HEK293 (cell line): ENCODE data around the gene MSLN.

Experiments
- BCL11B ChIP-seq: fragments of 450-650 bp; formaldehyde crosslinking; IDR thresholded peaks from 2 replicates; pipeline ENCODE4 v1.5.1; 2016; ENCODE audit warnings: low read depth, missing biosample characterization, missing genetic modification characterization
- EGR2 ChIP-seq: fragments of 450-650 bp; formaldehyde crosslinking; IDR thresholded peaks from 2 replicates; pipeline ENCODE4 v1.5.1; 2016; ENCODE audit warnings: low read depth, missing biosample characterization, missing genetic modification characterization
- GLIS1 ChIP-seq: fragments of 450-650 bp; formaldehyde crosslinking; IDR thresholded peaks from 2 replicates; pipeline ENCODE4 v1.5.1; 2016; ENCODE audit warnings: missing biosample characterization, missing genetic modification characterization
- HOXC10 ChIP-seq: sonication (generic); formaldehyde crosslinking; IDR thresholded peaks from 2 replicates; pipeline ENCODE4 v1.8.1; 2023; ENCODE audit warnings: mild to moderate bottlenecking, missing genetic modification reagents
- IKZF3 ChIP-seq: fragments of 450-650 bp; IDR thresholded peaks from 2 replicates; pipeline ENCODE4 v1.5.0; 2018; ENCODE audit warnings: missing biosample characterization, mild to moderate bottlenecking, missing genetic modification characterization, moderate library complexity
- KLF1 ChIP-seq: fragments of 450-650 bp; formaldehyde crosslinking; IDR thresholded peaks from 2 replicates; pipeline ENCODE4 v1.5.1; 2016; ENCODE audit warnings: missing biosample characterization, missing genetic modification characterization
- KLF9 ChIP-seq: fragments of 450-650 bp; formaldehyde crosslinking; IDR thresholded peaks from 2 replicates; pipeline ENCODE4 v1.5.1; 2016; ENCODE audit warnings: missing biosample characterization, missing genetic modification characterization, low read depth
- OSR2 ChIP-seq: fragments of 450-650 bp; formaldehyde crosslinking; IDR thresholded peaks from 2 replicates; pipeline ENCODE4 v1.5.1; 2016; ENCODE audit warnings: missing biosample characterization, missing genetic modification characterization
- PRDM10 ChIP-seq: fragments of 450-650 bp; formaldehyde crosslinking; IDR thresholded peaks from 2 replicates; pipeline ENCODE4 v1.5.1; 2016; ENCODE audit warnings: missing biosample characterization, missing genetic modification characterization
- RBAK ChIP-seq: fragments of 450-650 bp; formaldehyde crosslinking; IDR thresholded peaks from 2 replicates; pipeline ENCODE4 v1.5.1; 2016; ENCODE audit warnings: missing biosample characterization, missing genetic modification characterization
- SP7 ChIP-seq: fragments of 450-650 bp; formaldehyde crosslinking; IDR thresholded peaks from 2 replicates; pipeline ENCODE4 v1.5.1; 2016; ENCODE audit warnings: missing biosample characterization, missing genetic modification characterization
- TCF7L2 ChIP-seq: IDR thresholded peaks from 2 replicates; pipeline ENCODE4 v1.6.1; 2011; ENCODE audit warnings: low read depth, mild to moderate bottlenecking, inconsistent platforms, low read length, moderate library complexity, borderline replicate concordance
- ZBTB44 ChIP-seq: fragments of 450-650 bp; IDR thresholded peaks from 2 replicates; pipeline ENCODE4 v1.5.1; 2018; ENCODE audit warnings: missing biosample characterization, mild to moderate bottlenecking, missing genetic modification characterization
- ZBTB49 ChIP-seq: fragments of 450-650 bp; formaldehyde crosslinking; IDR thresholded peaks from 2 replicates; pipeline ENCODE4 v1.5.1; 2016; ENCODE audit warnings: missing biosample characterization, missing genetic modification characterization, low read depth
- ZNF148 ChIP-seq: fragments of 450-650 bp; formaldehyde crosslinking; IDR thresholded peaks from 2 replicates; pipeline ENCODE4 v1.5.0; 2017; ENCODE audit warnings: missing biosample characterization, missing genetic modification characterization, borderline replicate concordance
- ZNF174 ChIP-seq: fragments of 450-650 bp; formaldehyde crosslinking; IDR thresholded peaks from 2 replicates; pipeline ENCODE4 v1.5.0; 2017; ENCODE audit warnings: missing biosample characterization, mild to moderate bottlenecking, missing genetic modification characterization
- ZNF18 ChIP-seq: fragments of 450-650 bp; formaldehyde crosslinking; IDR thresholded peaks from 2 replicates; pipeline ENCODE4 v1.5.1; 2016; ENCODE audit warnings: missing biosample characterization, missing genetic modification characterization
- ZNF211 ChIP-seq: fragments of 450-650 bp; formaldehyde crosslinking; IDR thresholded peaks from 2 replicates; pipeline ENCODE4 v1.5.1; 2016; ENCODE audit warnings: low read depth, missing biosample characterization, missing genetic modification characterization
- ZNF24 ChIP-seq: fragments of 450-650 bp; formaldehyde crosslinking; IDR thresholded peaks from 2 replicates; pipeline ENCODE4 v1.5.1; 2016; ENCODE audit warnings: missing biosample characterization, missing genetic modification characterization
- ZNF302 ChIP-seq: fragments of 450-650 bp; formaldehyde crosslinking; IDR thresholded peaks from 2 replicates; pipeline ENCODE4 v1.5.1; 2016; ENCODE audit warnings: missing biosample characterization, missing genetic modification characterization, low read depth
- ZNF341 ChIP-seq: fragments of 450-650 bp; formaldehyde crosslinking; IDR thresholded peaks from 2 replicates; pipeline ENCODE4; 2016; ENCODE audit warnings: low read depth, missing biosample characterization, missing genetic modification characterization
- ZNF366 ChIP-seq: fragments of 450-650 bp; formaldehyde crosslinking; conservative IDR thresholded peaks from 2 replicates; pipeline ENCODE4 v1.5.1; 2016; ENCODE audit warnings: missing biosample characterization, missing genetic modification characterization
- ZNF624 ChIP-seq: fragments of 450-650 bp; formaldehyde crosslinking; IDR thresholded peaks from 2 replicates; pipeline ENCODE4 v1.5.1; 2017; ENCODE audit warnings: missing biosample characterization, missing genetic modification characterization
- ZNF626 ChIP-seq: fragments of 450-650 bp; sonication (Bioruptor Pico); formaldehyde crosslinking; IDR thresholded peaks from 2 replicates; pipeline ENCODE4 v1.5.1; 2018; ENCODE audit warnings: missing biosample characterization, missing genetic modification characterization, inconsistent platforms
- ZNF629 ChIP-seq: fragments of 450-650 bp; formaldehyde crosslinking; IDR thresholded peaks from 2 replicates; pipeline ENCODE4 v1.5.1; 2017; ENCODE audit warnings: missing biosample characterization, missing genetic modification characterization
- ZNF747 ChIP-seq: fragments of 450-650 bp; formaldehyde crosslinking; IDR thresholded peaks from 2 replicates; pipeline ENCODE4 v1.5.1; 2016; ENCODE audit warnings: missing biosample characterization, missing genetic modification characterization
- ZNF785 ChIP-seq: fragments of 450-650 bp; formaldehyde crosslinking; IDR thresholded peaks from 2 replicates; pipeline ENCODE4 v1.5.1; 2016; ENCODE audit warnings: missing biosample characterization, missing genetic modification characterization
- ZSCAN4 ChIP-seq: fragments of 450-650 bp; formaldehyde crosslinking; IDR thresholded peaks from 2 replicates; pipeline ENCODE4 v1.5.1; 2017; ENCODE audit warnings: missing biosample characterization, missing genetic modification characterization

Gene MSLN

GRCh38 chr16:719815-720446 lies 40.6 kb upstream of the MSLN start (continued):
- no peak for TF ChIP-seq ZNF148 (tag by site-specific recombination)
- TF ChIP-seq ZNF747 (tag by site-specific recombination): no peak
- TF ChIP-seq RBAK: no peak
- TF ChIP-seq SP7 (tag by site-specific recombination): no peak; the same call in 1 of the 2 replicates
- TF ChIP-seq ZNF629: no peak
- no peak for TF ChIP-seq ZNF174
- peak; percentile 96 for TF ChIP-seq PRDM10 (tag by site-specific recombination)
- TF ChIP-seq ZNF341 (tag by site-specific recombination): peak; percentile 97
- TF ChIP-seq ZNF18 (tag by site-specific recombination): no peak
- TF ChIP-seq EGR2 (tag by site-specific recombination): no peak
- TF ChIP-seq TCF7L2: no peak
- peak; percentile 42 for TF ChIP-seq KLF1 (tag by site-specific recombination)
- TF ChIP-seq BCL11B (tag by site-specific recombination): no peak
- peak; percentile 75 for TF ChIP-seq GLIS1
- TF ChIP-seq ZNF626 (tag by site-specific recombination): no peak
- TF ChIP-seq IKZF3 (tag by site-specific recombination): peak; percentile 70; the same call in 1 of the 2 replicates
- TF ChIP-seq ZNF366 (tag by site-specific recombination): no peak
- TF ChIP-seq ZNF785 (tag by site-specific recombination): no peak
- TF ChIP-seq ZNF24 (tag by site-specific recombination): no peak
- peak; percentile 80 for TF ChIP-seq ZBTB44 (tag by site-specific recombination)
- no peak for TF ChIP-seq KLF9 (tag by site-specific recombination)
- no peak for TF ChIP-seq HOXC10
- no peak for TF ChIP-seq ZNF624
- no peak for TF ChIP-seq ZNF211 (tag by site-specific recombination)
- no peak for TF ChIP-seq ZSCAN4 (tag by site-specific recombination)
- TF ChIP-seq ZBTB49 (tag by site-specific recombination): no peak
- TF ChIP-seq ZNF302 (tag by site-specific recombination): no peak
- no peak for TF ChIP-seq OSR2 (tag by site-specific recombination)
